ENCODE measurements around the gene IFT74. TPM values are rescaled to one million over a fixed set of nuclear protein-coding genes. Genes with fewer than 3 reads are reported as not detected.

The IFT74 gene
- total RNA-seq, 3 donors from 2014 or later: 13.0 to 34.1 (median 21.0) TPM

- no peak for DNase-seq (ENCODE audit: low spot score in 2 of 2)
- H3K9me3 ChIP-seq: no peaks in the 10 kb centered on the region
- H3K36me3 ChIP-seq: no peaks in the 10 kb centered on the region
- H3K4me3 ChIP-seq: no peak overlapping the region
- intact Hi-C loops (cut with DNase I; ENCODE audit: low total_unique reads): no loop called here
- no peaks in the 10 kb centered on the region for H3K4me1 ChIP-seq
- no peaks in the 10 kb centered on the region for H3K27me3 ChIP-seq
- no peak for TF ChIP-seq CTCF (IDR thresholded peaks at IDR 0.05)
- no peak for TF ChIP-seq POLR2A (IDR thresholded peaks at IDR 0.05)
- no peak for TF ChIP-seq POLR2AphosphoS5 (IDR thresholded peaks at IDR 0.05)
- no peak overlapping the region for H3K27ac ChIP-seq
These were observed 47.3 kb downstream of the IFT74 start for GRCh38 chr9:27003426-27004077.

GRCh38 chr9:27005491-27005890, 49.3 kb downstream of the IFT74 start, which contains the start of gene LRRC19:
TSS of gene LRRC19 (minus strand) at chr9:27005672. CDS start at chr9:26999694, 5,978 bp downstream.
- no peak for DNase-seq (ENCODE audit: low spot score in 2 of 2)
- Histone ChIP-seq H3K36me3 (no peaks in the 10 kb centered on the region), H3K4me1 (no peaks in the 10 kb centered on the region), H3K4me3 (no peak within 1 kb of the TSS), H3K27me3 (no peaks in the 10 kb centered on the region), H3K9me3 (no peaks in the 10 kb centered on the region), H3K27ac (no peak within 1 kb of the TSS)
- intact Hi-C loops (cut with DNase I; ENCODE audit: low total_unique reads): no loop called here
- TF ChIP-seq POLR2AphosphoS5 (IDR thresholded peaks at IDR 0.05): no peak
- no peak for TF ChIP-seq CTCF (IDR thresholded peaks at IDR 0.05)
- TF ChIP-seq POLR2A (IDR thresholded peaks at IDR 0.05): no peak

GRCh38 chr9:27019589-27019988, 63.4 kb downstream of the IFT74 start:
- TF ChIP-seq POLR2AphosphoS5 (IDR thresholded peaks at IDR 0.05) (no peak), CTCF (IDR thresholded peaks at IDR 0.05) (no peak), POLR2A (IDR thresholded peaks at IDR 0.05) (no peak)
- no peaks in the 10 kb centered on the region for H3K9me3 ChIP-seq
- no peaks in the 10 kb centered on the region for H3K4me1 ChIP-seq
- no peaks in the 10 kb centered on the region for H3K36me3 ChIP-seq
- no peak overlapping the region for H3K4me3 ChIP-seq
- intact Hi-C loops (cut with DNase I; ENCODE audit: low total_unique reads): no loop called here
- no peak overlapping the region for H3K27ac ChIP-seq
- DNase-seq (ENCODE audit: low spot score in 2 of 2): no peak
- H3K27me3 ChIP-seq: no peaks in the 10 kb centered on the region

GRCh38 chr9:27022920-27023319, 66.7 kb downstream of the IFT74 start:
- DNase-seq (ENCODE audit: low spot score in 2 of 2): no peak
- intact Hi-C loops (cut with DNase I; ENCODE audit: low total_unique reads): no loop called here
- no peaks in the 10 kb centered on the region for H3K27me3 ChIP-seq
- no peaks in the 10 kb centered on the region for H3K36me3 ChIP-seq
- no peak overlapping the region for H3K4me3 ChIP-seq
- H3K9me3 ChIP-seq: no peaks in the 10 kb centered on the region
- no peak for TF ChIP-seq POLR2AphosphoS5 (IDR thresholded peaks at IDR 0.05)
- H3K4me1 ChIP-seq: no peaks in the 10 kb centered on the region
- no peak overlapping the region for H3K27ac ChIP-seq

- H3K36me3 ChIP-seq: no peaks in the 10 kb centered on the region
- no peaks in the 10 kb centered on the region for H3K9me3 ChIP-seq
- intact Hi-C loops (cut with DNase I; ENCODE audit: low total_unique reads): no loop called here
- no peak for TF ChIP-seq POLR2A (IDR thresholded peaks at IDR 0.05)
- no peak for TF ChIP-seq POLR2AphosphoS5 (IDR thresholded peaks at IDR 0.05)
- no peak for TF ChIP-seq CTCF (IDR thresholded peaks at IDR 0.05)
- no peak for DNase-seq (ENCODE audit: low spot score in 2 of 2)
- H3K27me3 ChIP-seq: no peaks in the 10 kb centered on the region
- no peaks in the 10 kb centered on the region for H3K4me1 ChIP-seq
- no peak overlapping the region for H3K4me3 ChIP-seq
- no peak overlapping the region for H3K27ac ChIP-seq
These were observed 73.0 kb downstream of the IFT74 start for GRCh38 chr9:27029186-27029585.
